Right ventricle myocardium superior (tissue), 1 donor: ENCODE results near the gene CREBL2. TPM values are rescaled to one million over a fixed set of nuclear protein-coding genes. Genes with fewer than 3 reads are reported as not detected.
"Not testable (repeated sequence)": the region's sequence is repeated elsewhere in the genome, so short reads cannot be mapped to it uniquely, and the experiment has no call there.

Experiments
- ATAC-seq: fragments of 200-7000 bp; cut with Tn5 transposase; one replicate; pipeline ENCODE4 v1.9.1; 2020; ENCODE audit warnings: mild to moderate bottlenecking; ENCODE audit not compliant: poor library complexity
- DNase-seq: peaks from one replicate; pipeline ENCODE4 v3.0.0-alpha.2; 2020
- intact Hi-C: fragments of 100-400 bp; cut with DNase I; formaldehyde crosslinking; loops from one replicate; pipeline ENCODE4 v1.11.2; 2022
- total RNA-seq: library from RNA; stranded (reverse); fragmentation: NEBNext Ultra II Directional; extraction: Animal tissue kit (Norgen Biotek cat#: 25700); gene quantifications from one replicate; pipeline ENCODE4 v1.2.1, GENCODE V29; 2021
- donor health status: DM: no; HTN: yes; CAD: no; lungs with severe emphysema.

The CREBL2 gene
- total RNA-seq, 1 donor from 2014 or later: 16.7 TPM

DNA sequence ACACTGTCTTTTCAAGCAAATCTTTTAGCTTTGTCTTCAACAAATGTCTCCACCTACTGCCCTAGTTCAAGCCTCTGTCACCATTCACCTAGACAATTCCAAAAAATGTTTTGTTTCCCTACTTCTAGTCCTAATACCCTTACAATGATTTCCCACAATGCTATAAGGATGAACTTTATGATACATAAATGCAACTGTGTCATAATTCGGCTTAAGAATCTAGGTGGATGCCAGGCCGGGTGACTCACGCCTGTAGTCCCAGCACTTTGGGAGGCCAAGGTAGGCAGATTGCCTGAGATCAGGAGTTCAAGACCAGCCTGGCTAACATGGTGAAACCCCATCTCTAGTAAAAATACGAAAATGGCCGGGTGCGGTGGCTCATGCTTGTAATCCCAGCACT is 20.7 kb upstream of the CREBL2 start:
- ATAC-seq (no peak), DNase-seq (no peak)
- intact Hi-C loops: no loop called here

DNA sequence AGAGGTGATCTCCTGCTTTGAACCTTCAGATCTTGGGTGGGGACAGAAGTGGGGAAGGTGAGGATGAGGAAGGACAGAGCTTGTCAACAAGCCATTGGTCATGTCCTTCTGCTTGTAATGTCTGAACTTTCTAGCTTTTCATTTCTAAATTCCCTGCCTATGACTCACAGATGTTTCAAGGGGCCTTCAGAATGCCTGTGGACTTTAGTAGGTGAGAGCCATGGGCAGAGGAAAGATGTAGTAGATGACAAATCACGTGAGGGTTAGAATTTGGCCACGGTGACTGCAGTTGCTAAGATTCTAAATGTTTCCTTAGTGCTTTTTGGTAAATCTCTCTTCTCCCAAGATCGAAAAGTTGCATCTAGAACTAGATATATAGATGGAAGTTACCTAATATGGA is 18.7 kb upstream of the CREBL2 start:
- intact Hi-C loops: no loop called here
- no peak for ATAC-seq
- no peak for DNase-seq

DNA sequence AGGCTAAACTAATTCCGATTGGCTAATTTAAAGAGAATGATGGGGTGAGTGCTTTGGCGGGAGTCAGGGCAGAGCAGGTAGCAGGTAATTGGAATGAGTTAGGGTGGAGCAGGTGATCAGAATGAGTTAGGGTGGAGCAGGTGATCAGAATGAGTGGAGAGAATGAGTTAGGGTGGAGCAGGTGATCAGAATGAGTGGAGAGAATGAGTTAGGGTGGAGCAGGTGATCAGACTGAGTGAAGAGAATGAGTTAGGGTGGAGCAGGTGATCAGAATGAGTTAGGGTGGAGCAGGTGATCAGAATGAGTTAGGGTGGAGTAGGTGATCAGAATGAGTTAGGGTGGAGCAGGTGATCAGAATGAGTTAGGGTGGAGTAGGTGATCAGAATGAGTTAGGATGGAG is 15.7 kb upstream of the CREBL2 start:
- DNase-seq, ATAC-seq, intact Hi-C loops: not testable (repeated sequence)

DNA sequence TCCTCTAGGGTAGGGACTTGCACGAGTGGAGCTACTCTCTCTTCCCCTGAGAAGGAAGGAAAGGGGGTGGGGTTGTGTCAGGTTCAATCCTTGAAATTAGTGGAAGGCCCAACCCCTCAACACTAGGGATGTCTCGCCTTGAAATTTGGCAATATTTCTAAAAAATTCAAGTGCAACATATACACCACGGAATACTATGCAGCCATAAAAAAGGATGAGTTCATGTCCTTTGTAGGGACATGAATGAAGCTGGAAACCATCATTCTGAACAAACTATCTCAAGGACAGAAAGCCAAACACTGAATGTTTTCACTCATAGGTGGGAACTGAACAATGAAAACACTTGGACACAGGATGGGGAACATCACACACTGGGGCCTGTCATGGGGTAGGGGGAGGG is 15.1 kb upstream of the CREBL2 start:
- intact Hi-C loops, ATAC-seq, DNase-seq: not testable (repeated sequence)

DNA sequence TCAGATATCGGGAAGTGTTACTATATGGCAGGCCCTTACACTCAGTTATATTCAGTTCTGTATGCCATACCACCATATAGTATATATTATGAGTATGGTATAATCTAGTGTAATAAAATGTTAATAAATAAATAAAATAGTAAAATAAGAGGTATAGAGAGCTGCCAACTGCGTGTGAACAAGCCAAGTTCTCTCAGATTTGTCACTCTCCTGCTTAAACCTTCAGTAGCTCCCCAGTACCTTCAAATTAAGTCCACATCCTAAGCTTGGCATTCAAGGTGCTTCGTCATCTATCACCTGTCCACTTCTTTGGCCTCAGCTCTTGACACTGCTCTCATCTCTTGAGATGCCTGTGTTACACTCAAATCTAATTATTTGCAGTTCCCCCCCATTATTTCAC is 12.8 kb upstream of the CREBL2 start:
- DNase-seq: no peak
- intact Hi-C loops: no loop called here
- no peak for ATAC-seq

DNA sequence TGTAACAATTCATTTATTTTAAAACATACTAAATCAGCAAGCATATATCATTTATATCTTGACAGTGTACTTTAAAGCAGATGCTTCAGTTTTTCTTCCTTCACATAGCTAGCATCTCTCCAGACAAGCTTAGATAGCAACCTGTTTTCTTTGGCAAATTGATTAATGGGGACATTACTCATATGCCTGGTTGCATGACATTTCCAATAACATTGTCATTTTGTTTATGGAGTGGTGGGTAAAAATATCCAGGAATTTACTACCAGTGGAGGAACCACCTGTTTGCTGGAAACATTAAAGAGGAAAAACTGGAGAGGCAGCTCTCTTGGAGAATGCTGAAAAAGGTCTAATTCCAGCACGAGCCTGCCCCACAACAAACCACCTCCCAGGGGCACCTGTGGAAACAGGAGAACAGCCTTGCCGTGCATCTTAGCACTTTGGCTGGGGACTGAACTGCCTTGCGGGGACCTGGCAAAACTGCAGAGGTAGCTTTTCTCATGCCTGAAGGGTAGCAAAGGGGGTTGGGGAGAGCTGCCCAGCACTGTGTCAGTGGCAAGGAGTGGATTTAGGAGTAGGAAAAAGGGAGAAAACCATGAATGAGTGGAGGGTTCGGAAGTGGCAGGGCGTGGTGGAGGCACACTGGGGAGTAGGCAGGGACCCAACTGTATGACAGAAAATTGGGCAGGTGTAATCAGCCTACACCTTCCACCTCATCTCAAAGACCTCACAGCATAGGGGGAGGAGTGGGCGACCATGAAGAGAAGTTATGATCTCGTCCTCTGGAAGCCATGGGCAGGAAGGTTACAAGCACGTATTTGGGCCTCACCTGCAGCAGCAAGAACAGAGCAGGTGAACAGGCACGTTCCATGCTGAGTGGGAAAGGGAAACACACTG is 11.7 kb upstream of the CREBL2 start:
- ATAC-seq (no peak), DNase-seq (no peak)
- intact Hi-C loops: no loop called here

DNA sequence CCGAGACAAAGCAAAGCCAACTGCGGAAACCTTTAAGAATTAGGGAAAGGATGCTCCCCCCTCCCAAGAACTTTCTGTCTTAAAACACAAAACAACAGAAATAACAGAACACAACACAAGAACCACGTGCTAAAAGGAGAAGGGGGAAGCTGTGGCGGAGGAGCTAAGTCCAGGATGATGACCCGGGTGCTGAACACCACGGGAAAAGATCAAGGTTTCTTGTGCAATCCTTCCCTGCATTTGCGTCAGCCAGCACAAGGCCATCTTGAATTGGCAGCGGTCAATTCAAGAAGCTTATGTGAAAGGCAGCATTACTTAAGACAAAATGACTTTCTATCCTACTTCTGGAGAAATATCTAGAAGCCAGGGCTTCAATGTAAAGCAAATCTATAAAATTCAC is 11.0 kb upstream of the CREBL2 start:
- DNase-seq (no peak), ATAC-seq (peak; percentile 60)
- intact Hi-C loops: no loop called here

DNA sequence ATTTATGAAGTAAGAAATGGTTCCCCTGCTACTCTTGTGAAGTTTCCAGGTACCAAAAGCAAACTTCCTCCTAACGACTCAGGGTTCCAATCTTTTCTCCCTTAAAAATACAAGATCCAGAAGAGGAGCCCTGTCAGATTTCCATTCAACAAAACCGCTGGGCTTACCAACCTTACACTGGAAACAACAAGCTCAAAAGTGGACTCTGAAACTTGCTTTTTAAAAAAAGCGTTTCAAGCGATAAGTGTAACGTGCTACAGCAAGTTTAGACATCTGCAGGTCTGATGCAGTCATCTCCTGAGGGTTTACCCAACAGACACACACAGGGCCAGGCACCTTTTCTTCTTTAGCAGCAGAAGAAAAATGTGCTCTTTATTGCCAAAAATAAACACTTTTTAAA is 6.9 kb upstream of the CREBL2 start:
- intact Hi-C loops: no loop called here
- no peak for ATAC-seq
- no peak for DNase-seq

DNA sequence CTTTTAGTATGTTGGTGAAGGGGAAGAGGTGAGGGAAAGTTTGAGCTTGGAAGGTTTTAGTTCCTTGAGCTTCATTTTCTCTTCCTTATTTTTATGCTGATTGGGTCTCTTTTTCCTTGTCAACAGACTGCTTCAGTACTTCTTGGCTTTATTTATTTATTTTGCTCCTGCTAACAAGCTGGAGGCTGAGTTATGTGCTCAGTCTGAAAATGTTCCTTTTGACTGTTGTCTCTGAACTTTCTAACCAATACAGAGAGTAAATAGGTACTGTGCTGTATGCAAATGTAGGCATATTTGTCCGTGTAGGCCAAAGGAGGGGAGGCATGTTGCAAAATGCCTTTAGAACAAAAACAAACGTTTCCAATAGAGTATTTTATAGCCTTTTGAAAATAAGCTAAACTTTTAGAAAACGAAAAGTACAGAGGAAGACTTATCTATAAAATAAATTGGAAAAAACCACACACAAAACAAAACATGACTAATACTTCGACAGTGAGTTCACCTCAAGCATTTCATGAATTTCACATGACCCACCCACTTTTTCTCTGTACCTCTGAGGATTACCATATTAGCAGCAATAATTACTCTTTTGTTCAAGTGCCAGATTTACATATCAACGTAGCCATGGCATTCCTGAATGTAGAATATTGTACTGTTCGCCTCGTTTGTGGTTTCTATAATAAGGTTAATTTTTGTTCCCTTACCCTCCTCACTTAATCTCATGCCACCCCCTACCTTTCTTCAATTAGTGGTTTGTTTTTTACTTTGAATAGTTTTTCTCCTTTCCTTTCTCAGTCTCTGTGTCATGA is 4.7 kb upstream of the CREBL2 start:
- ATAC-seq (no peak), DNase-seq (no peak)
- intact Hi-C loops: no loop called here

DNA sequence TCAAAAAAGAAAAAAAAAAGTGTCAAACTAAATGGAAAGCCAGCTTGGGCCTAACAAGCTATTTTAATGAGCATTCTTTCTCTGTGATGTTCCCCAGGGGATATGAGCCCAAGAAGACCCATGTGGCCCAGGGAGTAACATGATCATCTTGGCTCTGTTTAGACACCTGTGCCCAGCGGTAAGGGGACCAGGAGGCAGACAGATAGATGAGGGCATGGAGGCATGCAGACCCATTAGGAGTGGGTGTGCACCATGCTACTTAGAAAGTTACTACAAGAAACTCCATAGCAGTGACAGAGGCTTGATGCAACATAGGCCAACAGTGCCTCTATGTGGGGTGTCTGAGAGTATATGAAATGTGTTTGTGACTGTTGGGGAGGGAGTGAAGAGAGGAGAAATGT is 3.1 kb upstream of the CREBL2 start:
- intact Hi-C loops: no loop called here
- no peak for DNase-seq
- ATAC-seq: no peak

DNA sequence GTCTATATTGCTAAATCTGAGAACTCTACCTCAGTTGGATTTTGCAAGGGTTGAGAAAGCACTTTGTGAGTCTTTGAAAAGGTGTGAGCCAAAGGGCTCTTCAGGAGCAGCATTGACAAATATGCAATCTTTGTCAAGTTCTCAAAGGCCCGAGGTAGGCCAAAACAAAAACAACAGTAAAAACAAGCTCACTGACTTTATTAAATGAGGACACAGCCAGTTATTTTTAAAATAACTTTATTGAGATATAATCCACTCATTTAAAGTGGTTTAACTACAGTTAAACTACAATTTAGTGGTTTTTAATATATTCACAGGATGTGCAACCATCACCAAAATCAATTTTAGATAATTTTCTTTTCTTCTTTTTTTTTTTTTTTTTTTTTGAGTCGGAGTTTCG is 2.0 kb upstream of the CREBL2 start:
- intact Hi-C loops: no loop called here
- no peak for ATAC-seq
- no peak for DNase-seq

DNA sequence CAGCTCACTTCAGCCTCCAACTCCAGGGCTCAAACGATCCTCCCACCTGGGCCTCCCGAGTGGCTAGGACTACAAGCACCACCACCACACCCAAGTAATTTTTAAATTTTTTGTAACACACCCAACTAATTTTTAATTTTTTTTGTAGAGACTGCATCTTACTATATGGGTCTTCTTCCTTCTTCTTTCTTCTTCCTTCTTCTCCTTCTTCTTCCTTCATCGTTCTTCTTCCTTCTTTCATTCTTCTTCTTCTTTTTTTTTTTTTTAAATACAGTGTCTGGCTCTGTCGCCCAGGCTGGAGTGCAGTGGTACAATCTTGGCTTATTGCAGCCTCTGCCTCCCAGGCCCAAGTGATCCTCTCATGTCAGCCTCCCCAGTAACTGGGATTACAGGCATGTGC is 965 bp upstream of the CREBL2 start:
- no peak for DNase-seq
- intact Hi-C loops: no loop called here
- ATAC-seq: no peak

DNA sequence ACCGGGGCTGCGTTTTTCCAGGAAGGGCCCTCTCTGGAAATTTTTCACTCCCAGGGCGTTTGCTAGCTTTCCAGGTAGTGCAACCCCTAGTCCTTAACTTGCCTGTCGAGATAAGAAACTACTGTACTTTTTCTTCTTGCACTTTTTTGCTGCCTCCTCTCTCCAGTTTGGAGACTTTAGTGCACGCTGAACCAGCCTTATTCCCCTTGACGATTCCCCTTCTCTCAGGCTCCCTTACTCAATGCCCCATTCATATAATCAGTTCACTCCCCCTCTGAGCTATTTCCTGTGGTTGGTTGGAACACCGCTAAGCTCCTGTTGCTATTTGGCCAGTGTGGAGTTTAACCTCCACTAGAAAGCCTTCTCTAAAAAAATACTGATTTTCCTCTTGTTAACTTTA is 682 bp downstream of the CREBL2 start:
- ATAC-seq (peak; percentile 35), DNase-seq (no peak)
- intact Hi-C loops: no loop called here

DNA sequence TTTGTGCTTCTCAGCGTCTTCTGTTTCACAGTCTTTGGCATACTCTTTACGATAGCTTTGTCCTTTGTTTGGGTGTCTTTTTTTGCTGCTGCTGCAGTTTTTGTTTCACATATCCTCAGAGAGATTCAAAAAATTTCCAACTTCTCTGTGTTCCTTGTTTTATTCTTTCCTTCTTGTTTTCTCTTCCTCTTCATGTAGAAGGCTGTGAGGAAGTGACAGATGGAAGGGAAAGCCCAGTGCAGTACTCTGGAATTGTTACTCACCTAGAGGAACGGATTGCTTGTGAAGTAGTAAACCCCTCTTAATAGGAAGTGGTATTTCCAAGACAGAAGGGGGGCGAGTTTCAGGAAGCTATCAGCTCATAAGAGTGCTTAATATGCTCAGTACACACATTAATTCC is 1.7 kb downstream of the CREBL2 start:
- DNase-seq: no peak

DNA sequence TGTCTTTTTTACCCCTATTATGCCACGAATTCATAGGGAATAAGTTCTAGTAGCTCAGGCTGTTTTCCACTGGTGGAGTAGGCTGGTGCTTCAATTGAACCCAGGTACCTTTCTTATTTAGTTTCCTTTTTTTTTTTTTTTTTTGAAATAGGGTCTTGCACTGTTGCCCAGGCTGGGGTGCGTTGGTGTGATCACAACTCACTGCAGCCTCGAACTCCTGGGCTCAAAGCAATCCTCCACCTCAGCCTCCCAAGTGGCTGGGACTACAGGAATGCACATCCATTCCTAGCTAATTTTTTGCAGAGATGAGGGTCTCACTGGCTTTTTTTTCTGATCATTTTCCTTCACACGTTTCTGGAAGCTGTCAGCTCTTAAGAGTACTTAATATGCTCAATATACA is 2.7 kb downstream of the CREBL2 start:
- no peak for ATAC-seq
- intact Hi-C loops: no loop called here

More for the DNA sequence above, 1.7 kb downstream of the CREBL2 start:
- no peak for ATAC-seq
- intact Hi-C loops: no loop called here

DNA sequence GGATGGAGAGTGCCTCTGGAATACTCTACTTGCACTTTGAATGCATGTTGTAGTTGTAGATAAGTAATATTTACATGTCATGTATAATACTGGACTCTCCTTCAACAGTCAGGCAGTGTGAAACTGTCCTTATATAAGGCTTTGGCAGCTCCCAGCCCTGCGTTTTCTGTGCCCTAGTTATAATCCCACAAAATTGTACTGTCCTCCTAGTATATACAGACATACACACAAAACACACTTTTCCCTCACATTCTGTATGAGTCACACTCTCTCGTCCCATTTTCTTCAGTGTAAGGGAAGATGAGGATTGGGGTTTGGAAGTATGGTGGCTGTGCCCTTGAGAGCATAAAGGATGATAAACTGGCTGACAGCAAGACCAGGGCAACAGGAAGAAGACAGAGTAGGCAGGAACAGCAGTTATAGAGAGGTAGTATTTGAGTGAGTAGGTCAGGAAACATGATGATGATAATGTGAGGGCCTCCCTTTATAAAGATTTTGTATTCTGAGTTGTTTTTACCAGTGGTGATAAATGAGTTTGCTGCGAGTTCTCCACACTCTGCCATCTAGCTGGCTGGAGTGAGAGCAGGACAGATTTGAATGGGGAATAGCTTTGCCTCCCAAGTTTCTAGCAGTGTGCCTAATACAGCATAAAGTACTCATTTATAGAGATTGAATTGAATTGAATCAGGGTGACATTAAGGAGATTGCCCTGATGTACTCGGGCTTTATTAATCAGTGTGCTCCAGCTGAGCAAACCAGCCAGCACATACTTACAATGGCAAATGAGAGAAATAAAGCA is 5.0 kb downstream of the CREBL2 start:
- intact Hi-C loops: no loop called here
- ATAC-seq: no peak
- DNase-seq: no peak

More for the DNA sequence above, 2.7 kb downstream of the CREBL2 start:
- no peak for DNase-seq

DNA sequence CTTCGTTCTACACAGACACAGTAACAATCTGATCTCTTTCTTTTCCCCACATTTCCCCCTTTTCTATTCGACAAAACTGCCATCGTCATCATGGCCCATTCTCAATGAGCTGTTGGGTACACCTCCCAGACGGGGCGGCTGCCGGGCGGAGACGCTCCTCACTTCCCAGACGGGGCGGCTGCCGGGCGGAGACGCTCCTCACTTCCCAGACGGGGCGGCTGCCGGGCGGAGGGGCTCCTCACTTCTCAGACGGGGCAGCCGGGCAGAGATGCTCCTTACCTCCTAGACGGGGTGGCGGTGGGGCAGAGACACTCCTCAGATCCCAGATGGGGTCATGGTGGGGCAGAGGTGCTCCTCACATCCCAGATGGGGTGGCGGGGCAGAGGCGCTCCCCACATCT is 6.4 kb downstream of the CREBL2 start:
- DNase-seq, ATAC-seq, intact Hi-C loops: not testable (repeated sequence)

DNA sequence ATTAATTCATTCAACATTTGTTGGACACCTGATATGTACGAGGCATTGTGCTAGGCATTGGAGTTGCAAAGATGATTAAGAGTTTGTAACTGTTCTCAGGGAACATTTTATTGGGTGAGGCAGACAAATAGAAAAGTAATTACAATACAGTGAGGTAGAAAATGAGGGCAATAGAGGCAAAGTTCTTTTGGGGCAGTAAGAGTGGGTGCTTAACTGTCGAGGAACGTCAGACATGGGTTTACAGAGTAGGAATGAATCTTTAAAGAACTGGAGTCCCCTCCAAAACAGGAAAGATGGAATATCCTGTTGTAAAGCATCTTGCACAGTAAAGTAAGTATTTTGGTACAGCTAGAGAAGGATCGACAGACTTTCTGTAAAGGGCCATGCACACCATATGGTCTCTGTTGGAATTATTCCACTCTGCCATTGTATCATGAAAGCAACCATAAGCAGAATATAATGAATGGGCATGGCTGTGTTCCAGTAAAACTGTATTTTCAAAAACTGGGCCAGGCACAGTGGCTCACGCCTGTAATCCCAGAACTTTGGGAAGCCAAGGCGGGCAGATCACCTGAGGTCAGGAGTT is 9.1 kb downstream of the CREBL2 start:
- intact Hi-C loops: no loop called here
- ATAC-seq: no peak

DNA sequence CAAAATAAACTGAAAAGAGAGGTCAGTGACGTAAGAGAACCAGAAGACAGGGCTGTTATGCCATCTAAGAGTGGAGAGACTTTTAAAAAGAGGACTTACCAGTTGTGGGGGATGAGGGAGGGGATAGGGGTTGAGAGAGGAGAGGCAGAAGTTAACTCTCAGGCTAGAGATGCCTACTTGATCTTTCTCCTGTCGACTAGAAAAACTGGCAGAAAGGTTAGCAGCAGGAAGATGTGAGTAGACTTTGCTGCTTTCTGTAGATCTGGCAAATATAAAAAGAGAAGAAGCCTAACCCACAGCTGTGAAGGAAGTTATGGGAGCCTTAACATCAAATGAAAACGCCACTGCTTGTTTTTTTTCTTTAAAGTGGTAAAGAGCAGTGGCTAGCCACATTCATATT is 10.7 kb downstream of the CREBL2 start:
- ATAC-seq (peak; percentile 25), DNase-seq (no peak)
- intact Hi-C loops: no loop called here

More for the DNA sequence above, 9.1 kb downstream of the CREBL2 start:
- no peak for DNase-seq
